Ovary (tissue), 3 donors: ENCODE data around the gene SH3BP1.

Source experiments
- CTCF ChIP-seq, 3 donors: fragments of 450-650 bp in 2 of 3; fragments of 200-600 bp in 1 of 3; IDR thresholded peaks; one replicate each; pipeline versions ENCODE4 v1.5.1 to v1.8.0; 2016 to 2022; ENCODE audit warnings: antibody characterized with exemption in 3 of 3, mild to moderate bottlenecking in 1 of 3
- EP300 ChIP-seq: sonication (generic); formaldehyde crosslinking; IDR thresholded peaks from one replicate; pipeline ENCODE4 v1.6.1; 2017; ENCODE audit warnings: antibody characterized with exemption
- donor health status: DM: no; HTN: no; CAD: no.

- TF ChIP-seq CTCF (IDR thresholded peaks at IDR 0.05), result no peak
- TF ChIP-seq EP300, result no peak
These were observed 7.8 kb downstream of the SH3BP1 start for GRCh38 chr22:37647317-37647716.
